Measurements from ENCODE around the gene ADISSP.

The ADISSP gene

DNA sequence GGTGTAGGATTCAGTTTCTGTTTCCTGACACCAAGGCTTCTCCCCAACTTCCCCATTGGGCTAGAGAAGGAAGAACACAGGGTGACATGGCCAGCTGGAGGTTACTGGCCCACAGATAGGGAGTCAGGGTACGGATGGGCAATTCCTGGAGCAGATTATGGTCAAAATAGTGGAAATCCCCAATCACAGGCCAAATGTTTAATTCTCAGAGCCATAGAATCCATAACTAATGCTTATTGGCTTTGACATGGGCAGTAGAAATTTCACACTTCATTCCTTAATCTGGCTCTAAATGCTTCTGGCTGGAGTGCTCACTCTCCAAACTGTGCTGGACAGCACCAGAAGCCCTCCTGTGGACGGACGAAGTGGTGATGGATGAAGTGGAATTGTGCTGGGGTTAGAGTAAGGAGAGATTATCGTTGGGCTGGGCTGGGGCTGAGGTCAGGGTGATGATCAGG is 56.0 kb downstream of the ADISSP start:
- no peak for DNase-seq

GRCh38 chr20:3710703-3711483 is 56.7 kb downstream of the ADISSP start:
- DNase-seq = peak; percentile 49

GRCh38 chr20:3710011-3710466 is 57.5 kb downstream of the ADISSP start:
- DNase-seq = no peak

DNA sequence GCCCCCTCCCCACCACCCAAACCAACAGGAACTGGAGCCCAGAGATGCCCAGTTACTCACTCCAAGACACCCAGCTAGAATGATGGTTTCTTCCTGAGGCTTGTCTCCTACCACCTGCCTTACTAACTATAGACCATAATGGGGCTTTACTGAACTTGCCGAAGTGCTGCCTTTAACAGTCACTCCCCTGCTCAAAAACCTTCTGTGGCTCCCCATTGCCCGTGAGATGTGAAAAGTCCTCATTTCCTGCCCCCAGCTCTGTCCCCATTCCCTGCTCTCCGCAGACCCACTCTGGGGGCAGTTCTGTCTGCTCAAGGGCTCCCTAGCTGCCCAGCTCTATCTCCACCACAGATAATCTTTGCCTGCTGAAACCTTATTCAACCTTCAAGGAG is 60.0 kb downstream of the ADISSP start:
- DNase-seq = no peak

GRCh38 chr20:3706774-3707507 is 60.6 kb downstream of the ADISSP start:
- DNase-seq = no peak

DNA sequence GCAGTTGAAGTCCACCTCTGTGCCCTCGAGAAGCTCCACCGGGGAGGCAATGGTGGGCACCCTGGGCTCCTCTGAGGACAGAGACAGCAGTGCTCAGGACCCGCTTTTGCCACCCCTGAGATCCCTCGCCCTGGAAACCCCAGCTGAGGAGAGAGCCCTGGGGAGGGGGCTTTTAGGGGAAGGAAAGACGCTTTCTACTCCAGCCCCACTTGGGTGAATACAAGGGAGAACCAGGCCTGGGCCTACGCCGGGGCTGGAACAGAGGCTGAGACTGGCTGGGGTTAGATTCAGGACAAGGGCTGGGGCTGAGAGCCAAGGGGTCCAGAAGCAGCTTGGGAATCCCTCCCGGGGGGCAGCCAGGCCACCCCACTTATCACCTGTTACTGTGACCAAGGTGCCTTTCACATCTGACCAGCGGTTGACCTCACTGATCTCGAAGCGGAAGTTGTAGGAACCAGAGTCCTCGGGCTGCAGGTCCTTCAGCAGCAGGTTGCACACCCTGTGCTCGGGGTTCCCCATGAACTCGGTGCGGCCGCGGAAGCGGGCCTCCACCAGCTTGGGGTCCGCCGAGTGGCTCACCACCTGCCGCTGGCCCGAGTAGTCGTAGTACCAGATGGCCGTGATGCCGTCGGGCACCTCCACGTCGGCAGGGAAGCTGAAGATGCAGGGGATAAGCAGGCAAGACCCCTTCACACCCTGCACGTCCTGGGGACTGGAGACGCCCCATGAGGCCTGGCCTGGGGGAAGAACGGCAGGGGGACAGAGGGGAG is 61.4 kb downstream of the ADISSP start:
- no peak for DNase-seq

DNA sequence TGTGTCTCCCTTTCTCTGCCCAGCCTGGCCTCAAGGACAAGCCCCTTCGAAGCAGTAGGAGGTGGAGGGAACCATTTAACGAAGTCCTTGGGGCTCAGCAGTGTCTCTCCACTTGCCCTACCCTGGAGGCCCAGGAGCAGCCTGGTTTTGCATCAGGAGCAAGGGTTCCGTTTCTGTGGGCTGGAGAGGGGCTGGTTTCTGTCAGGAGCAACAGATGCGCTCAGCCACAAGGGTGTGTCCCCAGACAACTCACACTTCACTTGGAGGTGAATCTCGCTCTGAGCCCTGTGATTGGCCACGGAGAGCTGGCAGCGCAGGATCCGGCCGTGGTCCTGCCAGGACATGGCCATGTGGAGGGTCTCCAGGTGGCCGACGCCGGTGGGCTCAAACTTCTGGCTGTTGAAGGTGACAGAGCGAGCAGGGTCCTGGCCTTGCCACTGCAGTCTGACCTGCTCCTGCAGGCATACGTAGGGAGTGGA is 62.0 kb downstream of the ADISSP start:
- DNase-seq = no peak

- DNase-seq = no peak
Measured at GRCh38 chr20:3704087-3704486, 63.5 kb downstream of the ADISSP start.
